Stimulated activated naive CD8-positive, alpha-beta T cell treated with anti-CD3 and anti-CD28 coated beads, Interleukin-15, amount 100 ng/mL, for 72 hours (primary cell): Measurements from ENCODE around the gene STEAP2.

ENCODE experiments used
- ATAC-seq: fragments of 150-1000 bp; cut with Tn5 transposase; 2 replicates; pipeline ENCODE4 v1.10.0; 2021; ENCODE audit warnings: mild to moderate bottlenecking, moderate library complexity
- DNase-seq, 2 donors: peaks; one replicate each; pipeline ENCODE4 v3.0.0; 2021 to 2022
- H3K27ac Mint-ChIP-seq, 2 donors: one replicate each; pipeline ENCODE4 v1.8.0; 2022; ENCODE audit warnings: mild to moderate bottlenecking in 2 of 2, mixed read lengths in 2 of 2, moderate library complexity in 2 of 2
- H3K27me3 Mint-ChIP-seq: one replicate; pipeline ENCODE4 v1.8.0; 2022; ENCODE audit warnings: mixed read lengths
- H3K4me1 Mint-ChIP-seq: one replicate; pipeline ENCODE4 v1.8.0; 2022; ENCODE audit warnings: mild to moderate bottlenecking, mixed read lengths
- H3K4me3 Mint-ChIP-seq, 2 donors: one replicate each; pipeline ENCODE4 v1.8.0; 2022; ENCODE audit warnings: mild to moderate bottlenecking in 2 of 2, mixed read lengths in 2 of 2, moderate library complexity in 1 of 2
- H3K9me3 Mint-ChIP-seq, 2 donors: one replicate each; pipeline ENCODE4 v1.8.0; 2022; ENCODE audit warnings: mixed read lengths in 2 of 2

Gene STEAP2

GRCh38 chr7:90216080-90216674 is 4.6 kb downstream of the STEAP2 start:
- ATAC-seq (no peak), DNase-seq (no peak)
- Mint-ChIP-seq H3K4me3 (no peak overlapping the region), H3K9me3 (no peaks in the 10 kb centered on the region), H3K4me1 (peaks cover 6% of the 10 kb centered on the region), H3K27me3 (peaks cover 18% of the 10 kb centered on the region), H3K27ac (no peak overlapping the region)

DNA sequence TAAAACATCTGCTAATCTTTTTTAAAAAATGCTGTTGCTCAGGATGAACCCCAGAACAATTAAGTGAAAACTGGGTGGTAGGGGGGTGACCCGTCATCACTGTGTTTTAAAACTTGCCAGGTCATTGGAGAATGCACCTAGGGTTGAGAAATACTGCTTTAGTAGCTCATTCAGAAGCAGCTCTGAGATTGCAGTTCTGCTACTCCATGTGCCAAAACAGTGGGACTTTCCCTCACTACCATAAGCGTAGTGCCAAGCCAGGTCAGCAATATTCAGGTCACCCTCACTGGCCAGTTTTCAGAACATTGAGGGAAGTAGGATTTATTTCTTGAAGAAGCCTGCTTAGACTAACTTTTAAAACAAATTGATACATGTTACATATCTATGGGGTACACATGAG is 5.2 kb downstream of the STEAP2 start:
- H3K4me1 Mint-ChIP-seq: peaks cover under 1% of the 10 kb centered on the region
- peaks cover 24% of the 10 kb centered on the region for H3K27me3 Mint-ChIP-seq
- H3K27ac Mint-ChIP-seq: no peak overlapping the region
- no peak for ATAC-seq
- no peak overlapping the region for H3K4me3 Mint-ChIP-seq
- no peaks in the 10 kb centered on the region for H3K9me3 Mint-ChIP-seq
- no peak for DNase-seq

- H3K4me1 Mint-ChIP-seq: no peaks in the 10 kb centered on the region
- H3K9me3 Mint-ChIP-seq: no peaks in the 10 kb centered on the region
- no peak overlapping the region for H3K4me3 Mint-ChIP-seq
- no peak for ATAC-seq
- DNase-seq: no peak
- no peak overlapping the region for H3K27ac Mint-ChIP-seq
- H3K27me3 Mint-ChIP-seq: peaks cover 66% of the 10 kb centered on the region
Observed at GRCh38 chr7:90222390-90222789, 10.8 kb downstream of the STEAP2 start.

DNA sequence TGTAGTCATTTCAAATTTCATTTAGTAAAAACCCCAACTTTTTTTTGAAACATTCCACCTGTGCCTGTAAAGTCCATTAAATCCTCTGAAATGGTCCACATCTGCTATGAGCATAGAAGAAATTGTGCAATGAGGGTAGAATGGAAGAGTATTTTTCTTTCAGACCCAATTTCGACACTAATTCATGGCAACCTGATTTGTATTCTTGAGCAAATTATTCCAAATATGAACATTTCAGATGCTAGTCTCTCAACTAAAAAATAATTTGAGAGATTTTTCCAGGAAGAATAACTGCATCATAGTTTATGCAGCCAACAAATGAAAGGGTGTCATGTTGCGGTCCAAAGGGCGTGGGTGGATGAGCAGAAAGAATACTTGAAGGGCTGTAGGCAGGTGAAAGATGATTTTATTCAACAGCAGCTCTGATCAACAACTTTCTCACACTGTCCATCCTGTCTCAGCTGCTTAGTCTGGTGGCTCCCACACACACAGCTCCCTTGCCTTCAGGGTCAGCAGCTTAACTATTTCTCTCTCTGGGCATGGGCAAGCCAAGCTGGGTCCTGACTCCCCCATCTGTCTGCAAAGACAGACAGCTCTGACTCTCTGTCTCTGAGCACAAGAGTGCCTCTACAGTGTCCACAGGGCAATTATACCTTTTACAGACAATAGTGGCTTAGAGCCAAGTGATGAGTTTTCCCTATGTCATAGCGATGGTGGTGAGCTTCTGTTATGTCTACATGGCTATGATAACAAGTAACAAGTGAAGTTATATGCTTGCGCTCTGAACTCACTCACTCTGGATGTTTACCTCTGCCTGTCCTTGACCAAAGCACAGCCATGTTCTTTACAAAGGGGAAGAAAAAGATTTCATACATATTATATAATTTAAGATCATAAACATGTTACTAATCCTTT is 11.5 kb downstream of the STEAP2 start:
- Mint-ChIP-seq H3K4me3 (no peak overlapping the region), H3K27me3 (peaks cover 69% of the 10 kb centered on the region), H3K27ac (no peak overlapping the region), H3K9me3 (no peaks in the 10 kb centered on the region), H3K4me1 (no peaks in the 10 kb centered on the region)
- ATAC-seq (no peak), DNase-seq (no peak)

- no peak overlapping the region for H3K27ac Mint-ChIP-seq
- ATAC-seq: no peak
- no peaks in the 10 kb centered on the region for H3K9me3 Mint-ChIP-seq
- no peak for DNase-seq
- H3K4me3 Mint-ChIP-seq: no peak overlapping the region
- H3K4me1 Mint-ChIP-seq: no peaks in the 10 kb centered on the region
- H3K27me3 Mint-ChIP-seq: peaks cover 77% of the 10 kb centered on the region
Observed at GRCh38 chr7:90224195-90224594, 12.7 kb downstream of the STEAP2 start.

GRCh38 chr7:90225181-90225580 is 13.6 kb downstream of the STEAP2 start:
- Mint-ChIP-seq H3K27me3 (peaks cover 78% of the 10 kb centered on the region), H3K9me3 (no peaks in the 10 kb centered on the region), H3K4me3 (no peak overlapping the region), H3K4me1 (no peaks in the 10 kb centered on the region), H3K27ac (no peak overlapping the region)
- DNase-seq (no peak), ATAC-seq (no peak)

DNA sequence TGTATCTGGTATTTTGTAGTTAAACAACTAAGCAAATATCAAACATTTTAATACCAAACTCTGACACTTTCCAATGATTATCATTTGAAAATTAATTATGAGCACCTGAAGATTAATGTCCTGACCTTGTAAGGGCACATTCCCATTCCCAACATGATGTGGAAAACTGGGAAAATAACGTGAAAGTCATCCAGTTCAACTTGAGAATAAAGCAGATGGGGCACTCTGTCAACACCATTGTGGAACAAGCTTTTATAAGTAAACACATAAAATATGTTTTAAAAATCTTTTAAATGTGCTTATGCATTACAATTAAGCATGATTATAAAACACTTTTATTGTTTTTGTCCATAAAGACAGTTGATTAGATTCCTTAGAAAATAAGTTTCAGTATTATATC is 14.1 kb downstream of the STEAP2 start:
- DNase-seq: no peak
- no peak for ATAC-seq
- Mint-ChIP-seq H3K9me3 (no peaks in the 10 kb centered on the region), H3K27ac (no peak overlapping the region), H3K4me3 (no peak overlapping the region), H3K4me1 (no peaks in the 10 kb centered on the region), H3K27me3 (peaks cover 74% of the 10 kb centered on the region)

DNA sequence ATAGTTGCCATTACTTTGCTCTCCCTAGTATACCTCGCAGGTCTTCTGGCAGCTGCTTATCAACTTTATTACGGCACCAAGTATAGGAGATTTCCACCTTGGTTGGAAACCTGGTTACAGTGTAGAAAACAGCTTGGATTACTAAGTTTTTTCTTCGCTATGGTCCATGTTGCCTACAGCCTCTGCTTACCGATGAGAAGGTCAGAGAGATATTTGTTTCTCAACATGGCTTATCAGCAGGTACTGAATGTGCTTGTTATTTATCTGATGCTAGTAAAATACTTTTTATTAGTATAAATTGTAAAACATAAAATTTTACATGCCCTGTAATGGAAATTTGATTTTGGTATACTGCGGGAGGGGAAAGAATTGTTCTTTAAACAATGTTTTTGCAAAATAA is 15.7 kb downstream of the STEAP2 start:
- Mint-ChIP-seq H3K27me3 (peaks cover 57% of the 10 kb centered on the region), H3K4me3 (no peak overlapping the region), H3K27ac (no peak overlapping the region), H3K4me1 (no peaks in the 10 kb centered on the region), H3K9me3 (no peaks in the 10 kb centered on the region)
- DNase-seq (no peak), ATAC-seq (no peak)

- Mint-ChIP-seq H3K9me3 (no peaks in the 10 kb centered on the region), H3K4me3 (no peak overlapping the region), H3K27me3 (peaks cover 33% of the 10 kb centered on the region), H3K27ac (no peak overlapping the region), H3K4me1 (no peaks in the 10 kb centered on the region)
- DNase-seq (no peak), ATAC-seq (no peak)
Observed at GRCh38 chr7:90229682-90230081, 18.1 kb downstream of the STEAP2 start.

GRCh38 chr7:90230834-90231233 is 19.3 kb downstream of the STEAP2 start:
- H3K4me1 Mint-ChIP-seq: no peaks in the 10 kb centered on the region
- ATAC-seq (no peak), DNase-seq (no peak)
- H3K27me3 Mint-ChIP-seq: peaks cover 27% of the 10 kb centered on the region
- H3K27ac Mint-ChIP-seq: no peak overlapping the region
- H3K4me3 Mint-ChIP-seq: no peak overlapping the region
- H3K9me3 Mint-ChIP-seq: no peaks in the 10 kb centered on the region

GRCh38 chr7:90231304-90231703 is 19.8 kb downstream of the STEAP2 start:
- no peak for DNase-seq
- peaks cover 27% of the 10 kb centered on the region for H3K27me3 Mint-ChIP-seq
- H3K4me1 Mint-ChIP-seq: no peaks in the 10 kb centered on the region
- H3K9me3 Mint-ChIP-seq: no peaks in the 10 kb centered on the region
- no peak for ATAC-seq
- no peak overlapping the region for H3K4me3 Mint-ChIP-seq
- no peak overlapping the region for H3K27ac Mint-ChIP-seq

GRCh38 chr7:90232430-90232829 is 20.9 kb downstream of the STEAP2 start:
- no peak overlapping the region for H3K4me3 Mint-ChIP-seq
- no peaks in the 10 kb centered on the region for H3K9me3 Mint-ChIP-seq
- no peak for DNase-seq

GRCh38 chr7:90233569-90233968 is 22.0 kb downstream of the STEAP2 start:
- Mint-ChIP-seq H3K27me3 (peaks cover 12% of the 10 kb centered on the region), H3K9me3 (no peaks in the 10 kb centered on the region), H3K4me3 (no peak overlapping the region), H3K27ac (no peak overlapping the region), H3K4me1 (no peaks in the 10 kb centered on the region)
- DNase-seq (no peak), ATAC-seq (no peak)

More at GRCh38 chr7:90232430-90232829, 20.9 kb downstream of the STEAP2 start:
- Mint-ChIP-seq H3K27me3 (peaks cover 19% of the 10 kb centered on the region), H3K4me1 (no peaks in the 10 kb centered on the region), H3K27ac (no peak overlapping the region)
- no peak for ATAC-seq

- no peaks in the 10 kb centered on the region for H3K4me1 Mint-ChIP-seq
- DNase-seq (no peak), ATAC-seq (no peak)
- no peaks in the 10 kb centered on the region for H3K27me3 Mint-ChIP-seq
- no peak overlapping the region for H3K4me3 Mint-ChIP-seq
- no peak overlapping the region for H3K27ac Mint-ChIP-seq
- no peaks in the 10 kb centered on the region for H3K9me3 Mint-ChIP-seq
Observed at GRCh38 chr7:90236721-90237289, 25.3 kb downstream of the STEAP2 start.

GRCh38 chr7:90238022-90238421 is 26.5 kb downstream of the STEAP2 start:
- Mint-ChIP-seq H3K9me3 (no peaks in the 10 kb centered on the region), H3K27ac (no peak overlapping the region), H3K4me1 (no peaks in the 10 kb centered on the region), H3K27me3 (no peaks in the 10 kb centered on the region), H3K4me3 (no peak overlapping the region)
- DNase-seq (no peak), ATAC-seq (no peak)

DNA sequence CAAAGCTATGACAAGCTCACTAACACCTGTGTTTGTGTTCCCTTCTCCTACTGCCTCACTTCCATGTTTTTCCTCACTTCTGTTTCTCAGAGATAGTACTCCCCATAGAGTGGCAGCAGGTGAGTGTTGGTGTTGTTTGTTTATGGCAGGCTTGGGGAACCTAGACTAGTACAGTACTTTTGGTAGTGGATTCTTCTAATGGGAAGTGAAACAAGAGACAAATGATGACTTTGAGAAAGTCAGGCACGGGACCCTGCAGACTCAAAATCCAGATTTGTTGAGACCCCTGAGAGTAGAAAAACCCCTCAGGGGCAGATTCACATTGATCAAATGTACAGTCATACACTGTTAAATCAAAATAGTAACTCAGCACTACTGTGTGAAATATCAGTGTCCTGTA is 27.0 kb downstream of the STEAP2 start:
- H3K27me3 Mint-ChIP-seq: peaks cover 4% of the 10 kb centered on the region
- no peak for DNase-seq
- no peak overlapping the region for H3K27ac Mint-ChIP-seq
- H3K9me3 Mint-ChIP-seq: no peaks in the 10 kb centered on the region
- no peak for ATAC-seq
- no peak overlapping the region for H3K4me3 Mint-ChIP-seq
- H3K4me1 Mint-ChIP-seq: peaks cover 2% of the 10 kb centered on the region
